ENCODE data around the gene SECISBP2L. TPM values are rescaled to one million over a fixed set of nuclear protein-coding genes. Genes with fewer than 3 reads are reported as not detected.

The SECISBP2L gene
- total and polyA plus RNA-seq, 10 of the 15 experiments (the other 5 are each of a cell fraction or from before 2014, with no cell fraction given) = 1.4 to 24.2 (median 10.4) TPM

DNA sequence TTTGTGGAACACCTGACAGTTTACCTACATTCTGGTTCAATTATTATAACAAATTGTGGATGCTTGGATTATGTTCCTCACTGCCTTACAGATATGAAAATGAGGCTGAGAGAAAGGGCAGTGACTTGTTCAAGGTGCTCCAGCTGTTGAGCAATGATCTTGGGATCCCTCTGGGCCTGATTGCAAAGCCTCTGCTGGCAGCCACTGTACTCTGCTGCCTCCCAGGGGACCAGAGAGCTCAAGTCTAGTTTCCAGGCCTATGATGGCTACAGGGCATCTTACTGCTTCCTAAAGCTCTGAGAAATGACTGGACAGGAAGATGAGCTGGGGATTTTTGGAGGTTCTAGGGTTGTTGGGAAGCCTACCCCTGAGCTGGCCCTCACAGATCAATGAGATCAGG, 80.3 kb downstream of the SECISBP2L start (continued):
- TF ChIP-seq, protein P1, sequence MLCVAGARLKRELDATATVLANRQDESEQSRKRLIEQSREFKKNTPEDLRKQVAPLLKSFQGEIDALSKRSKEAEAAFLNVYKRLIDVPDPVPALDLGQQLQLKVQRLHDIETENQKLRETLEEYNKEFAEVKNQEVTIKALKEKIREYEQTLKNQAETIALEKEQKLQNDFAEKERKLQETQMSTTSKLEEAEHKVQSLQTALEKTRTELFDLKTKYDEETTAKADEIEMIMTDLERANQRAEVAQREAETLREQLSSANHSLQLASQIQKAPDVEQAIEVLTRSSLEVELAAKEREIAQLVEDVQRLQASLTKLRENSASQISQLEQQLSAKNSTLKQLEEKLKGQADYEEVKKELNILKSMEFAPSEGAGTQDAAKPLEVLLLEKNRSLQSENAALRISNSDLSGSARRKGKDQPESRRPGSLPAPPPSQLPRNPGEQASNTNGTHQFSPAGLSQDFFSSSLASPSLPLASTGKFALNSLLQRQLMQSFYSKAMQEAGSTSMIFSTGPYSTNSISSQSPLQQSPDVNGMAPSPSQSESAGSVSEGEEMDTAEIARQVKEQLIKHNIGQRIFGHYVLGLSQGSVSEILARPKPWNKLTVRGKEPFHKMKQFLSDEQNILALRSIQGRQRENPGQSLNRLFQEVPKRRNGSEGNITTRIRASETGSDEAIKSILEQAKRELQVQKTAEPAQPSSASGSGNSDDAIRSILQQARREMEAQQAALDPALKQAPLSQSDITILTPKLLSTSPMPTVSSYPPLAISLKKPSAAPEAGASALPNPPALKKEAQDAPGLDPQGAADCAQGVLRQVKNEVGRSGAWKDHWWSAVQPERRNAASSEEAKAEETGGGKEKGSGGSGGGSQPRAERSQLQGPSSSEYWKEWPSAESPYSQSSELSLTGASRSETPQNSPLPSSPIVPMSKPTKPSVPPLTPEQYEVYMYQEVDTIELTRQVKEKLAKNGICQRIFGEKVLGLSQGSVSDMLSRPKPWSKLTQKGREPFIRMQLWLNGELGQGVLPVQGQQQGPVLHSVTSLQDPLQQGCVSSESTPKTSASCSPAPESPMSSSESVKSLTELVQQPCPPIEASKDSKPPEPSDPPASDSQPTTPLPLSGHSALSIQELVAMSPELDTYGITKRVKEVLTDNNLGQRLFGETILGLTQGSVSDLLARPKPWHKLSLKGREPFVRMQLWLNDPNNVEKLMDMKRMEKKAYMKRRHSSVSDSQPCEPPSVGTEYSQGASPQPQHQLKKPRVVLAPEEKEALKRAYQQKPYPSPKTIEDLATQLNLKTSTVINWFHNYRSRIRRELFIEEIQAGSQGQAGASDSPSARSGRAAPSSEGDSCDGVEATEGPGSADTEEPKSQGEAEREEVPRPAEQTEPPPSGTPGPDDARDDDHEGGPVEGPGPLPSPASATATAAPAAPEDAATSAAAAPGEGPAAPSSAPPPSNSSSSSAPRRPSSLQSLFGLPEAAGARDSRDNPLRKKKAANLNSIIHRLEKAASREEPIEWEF (IDR thresholded peaks at IDR 0.05; ENCODE audit: insufficient replicate concordance, low read depth, low read length) = no peak
- TF ChIP-seq, protein P2, sequence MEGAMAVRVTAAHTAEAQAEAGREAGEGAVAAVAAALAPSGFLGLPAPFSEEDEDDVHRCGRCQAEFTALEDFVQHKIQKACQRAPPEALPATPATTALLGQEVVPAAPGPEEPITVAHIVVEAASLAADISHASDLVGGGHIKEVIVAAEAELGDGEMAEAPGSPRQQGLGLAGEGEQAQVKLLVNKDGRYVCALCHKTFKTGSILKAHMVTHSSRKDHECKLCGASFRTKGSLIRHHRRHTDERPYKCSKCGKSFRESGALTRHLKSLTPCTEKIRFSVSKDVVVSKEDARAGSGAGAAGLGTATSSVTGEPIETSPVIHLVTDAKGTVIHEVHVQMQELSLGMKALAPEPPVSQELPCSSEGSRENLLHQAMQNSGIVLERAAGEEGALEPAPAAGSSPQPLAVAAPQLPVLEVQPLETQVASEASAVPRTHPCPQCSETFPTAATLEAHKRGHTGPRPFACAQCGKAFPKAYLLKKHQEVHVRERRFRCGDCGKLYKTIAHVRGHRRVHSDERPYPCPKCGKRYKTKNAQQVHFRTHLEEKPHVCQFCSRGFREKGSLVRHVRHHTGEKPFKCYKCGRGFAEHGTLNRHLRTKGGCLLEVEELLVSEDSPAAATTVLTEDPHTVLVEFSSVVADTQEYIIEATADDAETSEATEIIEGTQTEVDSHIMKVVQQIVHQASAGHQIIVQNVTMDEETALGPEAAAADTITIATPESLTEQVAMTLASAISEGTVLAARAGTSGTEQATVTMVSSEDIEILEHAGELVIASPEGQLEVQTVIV (IDR thresholded peaks at IDR 0.05; ENCODE audit: borderline replicate concordance, partially characterized antibody) = no peak
- TF ChIP-seq, protein P3, sequence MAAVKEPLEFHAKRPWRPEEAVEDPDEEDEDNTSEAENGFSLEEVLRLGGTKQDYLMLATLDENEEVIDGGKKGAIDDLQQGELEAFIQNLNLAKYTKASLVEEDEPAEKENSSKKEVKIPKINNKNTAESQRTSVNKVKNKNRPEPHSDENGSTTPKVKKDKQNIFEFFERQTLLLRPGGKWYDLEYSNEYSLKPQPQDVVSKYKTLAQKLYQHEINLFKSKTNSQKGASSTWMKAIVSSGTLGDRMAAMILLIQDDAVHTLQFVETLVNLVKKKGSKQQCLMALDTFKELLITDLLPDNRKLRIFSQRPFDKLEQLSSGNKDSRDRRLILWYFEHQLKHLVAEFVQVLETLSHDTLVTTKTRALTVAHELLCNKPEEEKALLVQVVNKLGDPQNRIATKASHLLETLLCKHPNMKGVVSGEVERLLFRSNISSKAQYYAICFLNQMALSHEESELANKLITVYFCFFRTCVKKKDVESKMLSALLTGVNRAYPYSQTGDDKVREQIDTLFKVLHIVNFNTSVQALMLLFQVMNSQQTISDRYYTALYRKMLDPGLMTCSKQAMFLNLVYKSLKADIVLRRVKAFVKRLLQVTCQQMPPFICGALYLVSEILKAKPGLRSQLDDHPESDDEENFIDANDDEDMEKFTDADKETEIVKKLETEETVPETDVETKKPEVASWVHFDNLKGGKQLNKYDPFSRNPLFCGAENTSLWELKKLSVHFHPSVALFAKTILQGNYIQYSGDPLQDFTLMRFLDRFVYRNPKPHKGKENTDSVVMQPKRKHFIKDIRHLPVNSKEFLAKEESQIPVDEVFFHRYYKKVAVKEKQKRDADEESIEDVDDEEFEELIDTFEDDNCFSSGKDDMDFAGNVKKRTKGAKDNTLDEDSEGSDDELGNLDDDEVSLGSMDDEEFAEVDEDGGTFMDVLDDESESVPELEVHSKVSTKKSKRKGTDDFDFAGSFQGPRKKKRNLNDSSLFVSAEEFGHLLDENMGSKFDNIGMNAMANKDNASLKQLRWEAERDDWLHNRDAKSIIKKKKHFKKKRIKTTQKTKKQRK (IDR thresholded peaks at IDR 0.05; ENCODE audit: low read depth, low read length) = no peak
- no peak for TF ChIP-seq YBX1 (IDR thresholded peaks at IDR 0.05)
- TF ChIP-seq TCF7 (IDR thresholded peaks at IDR 0.05; ENCODE audit: borderline replicate concordance) = no peak
- TF ChIP-seq TARDBP (IDR thresholded peaks at IDR 0.05; ENCODE audit: borderline replicate concordance) = no peak
- no peak for TF ChIP-seq STAT1 (conservative IDR thresholded peaks at IDR 0.05)

Data from GM12878 (cell line).